Measurements from ENCODE around the gene MARCHF2. TPM values are rescaled to one million over a fixed set of nuclear protein-coding genes. Genes with fewer than 3 reads are reported as not detected.

The MARCHF2 gene
- total RNA-seq, 1 experiment from 2014 or later: 20.2 TPM

DNA sequence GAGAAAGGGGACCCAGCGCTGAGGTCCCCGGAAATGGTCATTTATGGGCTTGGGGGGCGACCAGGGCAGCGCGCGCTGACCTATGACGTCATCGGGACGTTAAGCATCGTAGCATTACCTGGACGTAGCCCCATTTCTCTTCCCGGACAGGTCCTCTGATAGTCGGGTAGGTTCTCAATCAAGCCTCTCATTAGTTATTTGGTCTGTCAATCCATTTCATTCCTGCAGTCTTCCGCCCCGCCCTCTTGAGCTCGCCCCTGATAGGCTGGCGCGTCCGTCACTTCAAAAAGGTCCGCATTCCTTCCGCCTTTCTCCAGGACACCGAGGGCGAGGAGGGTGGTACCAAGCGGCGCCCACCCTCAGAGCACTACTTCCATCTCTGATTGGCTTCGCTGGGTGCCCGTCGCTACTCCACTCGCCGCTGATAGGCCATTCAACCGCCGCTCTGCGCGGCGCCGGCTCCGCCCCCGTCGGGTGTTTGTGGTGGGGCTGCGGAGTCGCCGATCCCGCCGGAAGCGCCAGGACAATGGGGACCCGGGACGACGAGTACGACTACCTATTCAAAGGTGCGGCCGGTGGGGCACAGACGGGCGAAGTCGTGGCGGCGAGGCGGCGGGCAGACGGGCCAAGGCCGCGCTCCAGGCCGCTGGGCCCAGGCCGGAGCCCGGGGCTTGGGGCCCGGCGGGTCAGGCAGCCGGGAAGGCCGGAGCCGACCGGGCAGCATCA lies 23.1 kb upstream of the MARCHF2 start, which contains the start of gene RAB11B (continued):
- TF ChIP-seq, protein P1, sequence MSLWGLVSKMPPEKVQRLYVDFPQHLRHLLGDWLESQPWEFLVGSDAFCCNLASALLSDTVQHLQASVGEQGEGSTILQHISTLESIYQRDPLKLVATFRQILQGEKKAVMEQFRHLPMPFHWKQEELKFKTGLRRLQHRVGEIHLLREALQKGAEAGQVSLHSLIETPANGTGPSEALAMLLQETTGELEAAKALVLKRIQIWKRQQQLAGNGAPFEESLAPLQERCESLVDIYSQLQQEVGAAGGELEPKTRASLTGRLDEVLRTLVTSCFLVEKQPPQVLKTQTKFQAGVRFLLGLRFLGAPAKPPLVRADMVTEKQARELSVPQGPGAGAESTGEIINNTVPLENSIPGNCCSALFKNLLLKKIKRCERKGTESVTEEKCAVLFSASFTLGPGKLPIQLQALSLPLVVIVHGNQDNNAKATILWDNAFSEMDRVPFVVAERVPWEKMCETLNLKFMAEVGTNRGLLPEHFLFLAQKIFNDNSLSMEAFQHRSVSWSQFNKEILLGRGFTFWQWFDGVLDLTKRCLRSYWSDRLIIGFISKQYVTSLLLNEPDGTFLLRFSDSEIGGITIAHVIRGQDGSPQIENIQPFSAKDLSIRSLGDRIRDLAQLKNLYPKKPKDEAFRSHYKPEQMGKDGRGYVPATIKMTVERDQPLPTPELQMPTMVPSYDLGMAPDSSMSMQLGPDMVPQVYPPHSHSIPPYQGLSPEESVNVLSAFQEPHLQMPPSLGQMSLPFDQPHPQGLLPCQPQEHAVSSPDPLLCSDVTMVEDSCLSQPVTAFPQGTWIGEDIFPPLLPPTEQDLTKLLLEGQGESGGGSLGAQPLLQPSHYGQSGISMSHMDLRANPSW (CRISPR knock-in tag; conservative IDR thresholded peaks at IDR 0.05; ENCODE audit: low read depth): no peak
- TF ChIP-seq ERG (CRISPR knock-in tag; IDR thresholded peaks at IDR 0.05) (no peak), ZNF219 (CRISPR knock-in tag; IDR thresholded peaks at IDR 0.05; ENCODE audit: borderline replicate concordance) (no peak), JUN (CRISPR knock-in tag; IDR thresholded peaks at IDR 0.05) (0 out of 2 replicates have a peak, but pooled peaks have one; percentile 34), CREB1 (CRISPR knock-in tag; IDR thresholded peaks at IDR 0.05) (no peak), SOX15 (CRISPR knock-in tag; IDR thresholded peaks at IDR 0.05) (no peak), TP53 (CRISPR knock-in tag; IDR thresholded peaks at IDR 0.05) (0 out of 2 replicates have a peak, but pooled peaks have one; percentile 58), ZBTB43 (CRISPR knock-in tag; IDR thresholded peaks at IDR 0.05) (no peak), TCF7 (CRISPR knock-in tag; IDR thresholded peaks at IDR 0.05; ENCODE audit: low read depth) (no peak), IRF2 (CRISPR knock-in tag; IDR thresholded peaks at IDR 0.05; ENCODE audit: borderline replicate concordance, low read depth) (no peak), ATF1 (CRISPR knock-in tag; IDR thresholded peaks at IDR 0.05) (no peak), KAT7 (CRISPR knock-in tag; IDR thresholded peaks at IDR 0.05; ENCODE audit: borderline replicate concordance) (no peak), E2F5 (CRISPR knock-in tag; IDR thresholded peaks at IDR 0.05) (peak; percentile 66; the same call in 1 of the 2 replicates), NR2C2 (CRISPR knock-in tag; IDR thresholded peaks at IDR 0.05) (no peak), ZSCAN18 (CRISPR knock-in tag; IDR thresholded peaks at IDR 0.05) (no peak; the same call in 1 of the 2 replicates), SMAD4 (CRISPR knock-in tag; IDR thresholded peaks at IDR 0.05) (no peak), ETV6 (CRISPR knock-in tag; IDR thresholded peaks at IDR 0.05) (no peak), ZNF138 (CRISPR knock-in tag; conservative IDR thresholded peaks at IDR 0.05) (no peak)
- TF ChIP-seq, protein P2, sequence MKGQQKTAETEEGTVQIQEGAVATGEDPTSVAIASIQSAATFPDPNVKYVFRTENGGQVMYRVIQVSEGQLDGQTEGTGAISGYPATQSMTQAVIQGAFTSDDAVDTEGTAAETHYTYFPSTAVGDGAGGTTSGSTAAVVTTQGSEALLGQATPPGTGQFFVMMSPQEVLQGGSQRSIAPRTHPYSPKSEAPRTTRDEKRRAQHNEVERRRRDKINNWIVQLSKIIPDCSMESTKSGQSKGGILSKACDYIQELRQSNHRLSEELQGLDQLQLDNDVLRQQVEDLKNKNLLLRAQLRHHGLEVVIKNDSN (CRISPR knock-in tag; IDR thresholded peaks at IDR 0.05): no peak; the same call in 1 of the 2 replicates
- TF ChIP-seq, protein P3, sequence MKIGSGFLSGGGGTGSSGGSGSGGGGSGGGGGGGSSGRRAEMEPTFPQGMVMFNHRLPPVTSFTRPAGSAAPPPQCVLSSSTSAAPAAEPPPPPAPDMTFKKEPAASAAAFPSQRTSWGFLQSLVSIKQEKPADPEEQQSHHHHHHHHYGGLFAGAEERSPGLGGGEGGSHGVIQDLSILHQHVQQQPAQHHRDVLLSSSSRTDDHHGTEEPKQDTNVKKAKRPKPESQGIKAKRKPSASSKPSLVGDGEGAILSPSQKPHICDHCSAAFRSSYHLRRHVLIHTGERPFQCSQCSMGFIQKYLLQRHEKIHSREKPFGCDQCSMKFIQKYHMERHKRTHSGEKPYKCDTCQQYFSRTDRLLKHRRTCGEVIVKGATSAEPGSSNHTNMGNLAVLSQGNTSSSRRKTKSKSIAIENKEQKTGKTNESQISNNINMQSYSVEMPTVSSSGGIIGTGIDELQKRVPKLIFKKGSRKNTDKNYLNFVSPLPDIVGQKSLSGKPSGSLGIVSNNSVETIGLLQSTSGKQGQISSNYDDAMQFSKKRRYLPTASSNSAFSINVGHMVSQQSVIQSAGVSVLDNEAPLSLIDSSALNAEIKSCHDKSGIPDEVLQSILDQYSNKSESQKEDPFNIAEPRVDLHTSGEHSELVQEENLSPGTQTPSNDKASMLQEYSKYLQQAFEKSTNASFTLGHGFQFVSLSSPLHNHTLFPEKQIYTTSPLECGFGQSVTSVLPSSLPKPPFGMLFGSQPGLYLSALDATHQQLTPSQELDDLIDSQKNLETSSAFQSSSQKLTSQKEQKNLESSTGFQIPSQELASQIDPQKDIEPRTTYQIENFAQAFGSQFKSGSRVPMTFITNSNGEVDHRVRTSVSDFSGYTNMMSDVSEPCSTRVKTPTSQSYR (CRISPR knock-in tag; IDR thresholded peaks at IDR 0.05): no peak
- TF ChIP-seq, protein P4, sequence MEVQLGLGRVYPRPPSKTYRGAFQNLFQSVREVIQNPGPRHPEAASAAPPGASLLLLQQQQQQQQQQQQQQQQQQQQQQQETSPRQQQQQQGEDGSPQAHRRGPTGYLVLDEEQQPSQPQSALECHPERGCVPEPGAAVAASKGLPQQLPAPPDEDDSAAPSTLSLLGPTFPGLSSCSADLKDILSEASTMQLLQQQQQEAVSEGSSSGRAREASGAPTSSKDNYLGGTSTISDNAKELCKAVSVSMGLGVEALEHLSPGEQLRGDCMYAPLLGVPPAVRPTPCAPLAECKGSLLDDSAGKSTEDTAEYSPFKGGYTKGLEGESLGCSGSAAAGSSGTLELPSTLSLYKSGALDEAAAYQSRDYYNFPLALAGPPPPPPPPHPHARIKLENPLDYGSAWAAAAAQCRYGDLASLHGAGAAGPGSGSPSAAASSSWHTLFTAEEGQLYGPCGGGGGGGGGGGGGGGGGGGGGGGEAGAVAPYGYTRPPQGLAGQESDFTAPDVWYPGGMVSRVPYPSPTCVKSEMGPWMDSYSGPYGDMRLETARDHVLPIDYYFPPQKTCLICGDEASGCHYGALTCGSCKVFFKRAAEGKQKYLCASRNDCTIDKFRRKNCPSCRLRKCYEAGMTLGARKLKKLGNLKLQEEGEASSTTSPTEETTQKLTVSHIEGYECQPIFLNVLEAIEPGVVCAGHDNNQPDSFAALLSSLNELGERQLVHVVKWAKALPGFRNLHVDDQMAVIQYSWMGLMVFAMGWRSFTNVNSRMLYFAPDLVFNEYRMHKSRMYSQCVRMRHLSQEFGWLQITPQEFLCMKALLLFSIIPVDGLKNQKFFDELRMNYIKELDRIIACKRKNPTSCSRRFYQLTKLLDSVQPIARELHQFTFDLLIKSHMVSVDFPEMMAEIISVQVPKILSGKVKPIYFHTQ (CRISPR knock-in tag; IDR thresholded peaks at IDR 0.05): no peak; the same call in 1 of the 2 replicates
- TF ChIP-seq, protein P5, sequence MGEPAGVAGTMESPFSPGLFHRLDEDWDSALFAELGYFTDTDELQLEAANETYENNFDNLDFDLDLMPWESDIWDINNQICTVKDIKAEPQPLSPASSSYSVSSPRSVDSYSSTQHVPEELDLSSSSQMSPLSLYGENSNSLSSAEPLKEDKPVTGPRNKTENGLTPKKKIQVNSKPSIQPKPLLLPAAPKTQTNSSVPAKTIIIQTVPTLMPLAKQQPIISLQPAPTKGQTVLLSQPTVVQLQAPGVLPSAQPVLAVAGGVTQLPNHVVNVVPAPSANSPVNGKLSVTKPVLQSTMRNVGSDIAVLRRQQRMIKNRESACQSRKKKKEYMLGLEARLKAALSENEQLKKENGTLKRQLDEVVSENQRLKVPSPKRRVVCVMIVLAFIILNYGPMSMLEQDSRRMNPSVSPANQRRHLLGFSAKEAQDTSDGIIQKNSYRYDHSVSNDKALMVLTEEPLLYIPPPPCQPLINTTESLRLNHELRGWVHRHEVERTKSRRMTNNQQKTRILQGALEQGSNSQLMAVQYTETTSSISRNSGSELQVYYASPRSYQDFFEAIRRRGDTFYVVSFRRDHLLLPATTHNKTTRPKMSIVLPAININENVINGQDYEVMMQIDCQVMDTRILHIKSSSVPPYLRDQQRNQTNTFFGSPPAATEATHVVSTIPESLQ (CRISPR knock-in tag; IDR thresholded peaks at IDR 0.05): no peak

All from WTC11 (cell line).